ENCODE results near the gene ATP1B1. TPM values are rescaled to one million over a fixed set of nuclear protein-coding genes. Genes with fewer than 3 reads are reported as not detected.

ATP1B1 gene
- total and polyA plus RNA-seq, 10 donors = 3.1 to 101 (median 57.3) TPM

DNA sequence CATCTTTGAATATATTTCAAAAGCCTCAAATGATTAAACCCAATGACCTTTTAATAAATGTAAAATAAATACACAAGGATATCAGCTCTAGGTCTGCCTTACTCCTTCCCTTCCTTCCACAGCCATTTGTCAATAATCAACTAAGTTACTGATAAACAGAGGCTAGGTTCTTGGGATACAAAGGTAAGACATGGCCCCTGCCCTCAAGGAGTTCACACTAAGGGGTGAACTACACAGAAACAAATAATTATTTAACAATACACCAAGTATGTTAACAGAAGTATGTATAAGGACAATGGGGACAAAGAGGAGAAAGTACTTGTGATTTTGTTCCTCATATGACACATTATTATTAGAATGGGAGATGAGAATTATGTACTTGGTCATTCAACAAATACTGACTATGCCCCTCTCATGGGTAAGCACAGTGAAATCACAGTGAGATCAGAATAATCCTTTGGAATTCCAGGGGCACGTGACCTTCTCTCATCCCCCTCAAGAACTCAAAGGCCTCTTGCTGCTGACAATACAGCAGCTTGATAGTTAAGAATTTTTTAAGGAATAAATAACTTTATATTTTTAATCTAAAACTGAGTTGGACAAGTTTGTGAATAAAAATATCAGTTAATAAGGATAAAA is 40.2 kb downstream of the ATP1B1 start:
- TF ChIP-seq POLR2AphosphoS5 (IDR thresholded peaks at IDR 0.05) (no peak), POLR2A (IDR thresholded peaks at IDR 0.05) (no peak)
- TF ChIP-seq, protein P1, sequence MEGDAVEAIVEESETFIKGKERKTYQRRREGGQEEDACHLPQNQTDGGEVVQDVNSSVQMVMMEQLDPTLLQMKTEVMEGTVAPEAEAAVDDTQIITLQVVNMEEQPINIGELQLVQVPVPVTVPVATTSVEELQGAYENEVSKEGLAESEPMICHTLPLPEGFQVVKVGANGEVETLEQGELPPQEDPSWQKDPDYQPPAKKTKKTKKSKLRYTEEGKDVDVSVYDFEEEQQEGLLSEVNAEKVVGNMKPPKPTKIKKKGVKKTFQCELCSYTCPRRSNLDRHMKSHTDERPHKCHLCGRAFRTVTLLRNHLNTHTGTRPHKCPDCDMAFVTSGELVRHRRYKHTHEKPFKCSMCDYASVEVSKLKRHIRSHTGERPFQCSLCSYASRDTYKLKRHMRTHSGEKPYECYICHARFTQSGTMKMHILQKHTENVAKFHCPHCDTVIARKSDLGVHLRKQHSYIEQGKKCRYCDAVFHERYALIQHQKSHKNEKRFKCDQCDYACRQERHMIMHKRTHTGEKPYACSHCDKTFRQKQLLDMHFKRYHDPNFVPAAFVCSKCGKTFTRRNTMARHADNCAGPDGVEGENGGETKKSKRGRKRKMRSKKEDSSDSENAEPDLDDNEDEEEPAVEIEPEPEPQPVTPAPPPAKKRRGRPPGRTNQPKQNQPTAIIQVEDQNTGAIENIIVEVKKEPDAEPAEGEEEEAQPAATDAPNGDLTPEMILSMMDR (IDR thresholded peaks at IDR 0.05 in 8 of 11, conservative IDR thresholded peaks at IDR 0.05 in 3 of 11) = no peak
- H3K4me1 ChIP-seq = no peaks in the 10 kb centered on the region
- no peaks in the 10 kb centered on the region for H3K9me3 ChIP-seq
- DNase-seq = no peak
- H3K27me3 ChIP-seq (replicated peaks in 1 of 7) = no peaks in the 10 kb centered on the region
- intact Hi-C loops (cut with DNase I; ENCODE audit: low total_unique reads) = no loop called here
- WGBS, 5 donors = 92 to 97% (median 94%) methylated on average over 1 of the region's 1 CpG
- no peak overlapping the region for H3K4me3 ChIP-seq
- no peak overlapping the region for H3K27ac ChIP-seq
- H3K36me3 ChIP-seq = no peaks in the 10 kb centered on the region

DNA sequence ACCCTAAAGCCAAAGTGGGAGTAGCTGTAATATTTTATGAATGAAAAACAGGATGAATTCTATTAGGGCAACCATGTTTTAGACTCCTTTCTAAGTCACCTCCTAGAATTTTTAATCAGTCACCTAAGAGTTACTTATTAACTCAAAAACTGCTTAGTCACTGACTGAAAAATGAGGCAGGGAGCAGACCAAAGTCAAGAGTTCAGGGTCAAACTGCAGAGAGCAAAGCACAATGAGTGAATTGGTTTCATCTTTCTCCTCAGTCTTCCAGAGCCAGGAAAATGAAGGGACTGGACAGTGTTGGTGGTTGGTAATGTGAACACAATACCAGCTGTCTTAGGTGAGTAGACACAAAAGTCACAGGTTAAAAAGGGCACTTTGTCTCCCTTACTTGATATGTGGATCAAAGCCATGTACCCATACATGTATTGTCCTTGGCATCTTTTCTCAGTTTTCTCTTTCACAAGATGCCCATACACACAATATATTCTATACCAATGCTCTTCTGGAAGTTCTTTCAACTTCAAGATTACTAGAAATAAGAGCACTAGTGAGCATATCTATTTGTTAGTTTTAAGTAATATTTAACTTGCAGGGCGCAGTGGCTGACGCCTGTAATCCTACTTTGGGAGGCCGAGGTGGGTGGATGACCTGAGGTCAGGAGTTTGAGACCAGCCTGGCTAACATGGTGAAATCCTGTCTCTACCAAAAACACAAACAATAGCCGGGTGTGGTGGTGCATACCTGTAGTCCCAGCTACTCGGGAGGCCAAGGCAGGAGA is 42.2 kb downstream of the ATP1B1 start:
- intact Hi-C loops (cut with DNase I; ENCODE audit: low total_unique reads) = no loop called here
- H3K27me3 ChIP-seq (replicated peaks in 1 of 7) = no peaks in the 10 kb centered on the region
- WGBS, 5 donors = 78 to 97% (median 87%) methylated on average over 5 of the region's 5 CpGs
- H3K4me3 ChIP-seq = no peak overlapping the region
- no peaks in the 10 kb centered on the region for H3K36me3 ChIP-seq
- no peaks in the 10 kb centered on the region for H3K9me3 ChIP-seq
- no peak overlapping the region for H3K27ac ChIP-seq
- H3K4me1 ChIP-seq = no peaks in the 10 kb centered on the region
- DNase-seq = no peak
- TF ChIP-seq POLR2A (IDR thresholded peaks at IDR 0.05) (no peak), POLR2AphosphoS5 (IDR thresholded peaks at IDR 0.05) (no peak)
- TF ChIP-seq, protein P1 (IDR thresholded peaks at IDR 0.05 in 8 of 11, conservative IDR thresholded peaks at IDR 0.05 in 3 of 11) = no peak

DNA sequence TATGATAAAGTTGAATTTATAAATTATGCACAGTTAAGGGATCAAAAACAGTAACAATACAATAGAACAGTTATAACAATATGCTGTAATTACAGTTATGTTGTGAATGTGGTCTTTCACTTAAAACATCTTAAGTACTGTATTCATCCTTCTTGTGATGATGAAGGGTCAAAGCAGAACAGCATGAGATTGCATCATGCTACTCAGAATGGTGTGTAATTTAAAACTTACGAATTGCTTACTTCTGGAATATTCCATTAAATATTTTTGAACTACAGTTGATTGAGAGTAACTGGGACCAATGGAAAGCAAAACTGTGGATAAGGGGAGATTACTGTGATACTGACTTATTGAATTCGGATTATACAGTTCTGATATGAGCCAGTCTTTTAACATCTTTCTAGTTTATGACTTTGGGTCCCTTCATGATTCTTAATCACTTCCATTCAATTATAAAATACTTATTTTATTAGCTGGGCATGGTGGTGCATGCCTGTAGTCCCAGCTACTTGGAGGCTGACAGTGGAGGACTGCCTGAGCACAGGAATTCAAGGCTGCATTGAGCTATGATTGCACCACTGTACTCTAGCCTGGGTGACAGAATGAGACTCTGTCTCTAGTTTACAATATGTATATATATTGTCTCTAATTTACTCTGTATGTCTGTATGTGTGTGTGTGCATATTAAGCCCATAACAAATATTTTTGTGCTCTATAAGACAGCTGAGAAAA is 43.2 kb downstream of the ATP1B1 start:
- no peak for TF ChIP-seq POLR2A (IDR thresholded peaks at IDR 0.05)
- no peak overlapping the region for H3K27ac ChIP-seq
- 87 to 99% (median 91%) methylated on average over 2 of the region's 2 CpGs for WGBS, 5 donors
- intact Hi-C loops (cut with DNase I; ENCODE audit: low total_unique reads) = no loop called here
- no peaks in the 10 kb centered on the region for H3K36me3 ChIP-seq
- no peaks in the 10 kb centered on the region for H3K27me3 ChIP-seq (replicated peaks in 1 of 7)
- no peaks in the 10 kb centered on the region for H3K4me1 ChIP-seq
- H3K4me3 ChIP-seq = no peak overlapping the region
- H3K9me3 ChIP-seq = no peaks in the 10 kb centered on the region
- no peak for DNase-seq

DNA sequence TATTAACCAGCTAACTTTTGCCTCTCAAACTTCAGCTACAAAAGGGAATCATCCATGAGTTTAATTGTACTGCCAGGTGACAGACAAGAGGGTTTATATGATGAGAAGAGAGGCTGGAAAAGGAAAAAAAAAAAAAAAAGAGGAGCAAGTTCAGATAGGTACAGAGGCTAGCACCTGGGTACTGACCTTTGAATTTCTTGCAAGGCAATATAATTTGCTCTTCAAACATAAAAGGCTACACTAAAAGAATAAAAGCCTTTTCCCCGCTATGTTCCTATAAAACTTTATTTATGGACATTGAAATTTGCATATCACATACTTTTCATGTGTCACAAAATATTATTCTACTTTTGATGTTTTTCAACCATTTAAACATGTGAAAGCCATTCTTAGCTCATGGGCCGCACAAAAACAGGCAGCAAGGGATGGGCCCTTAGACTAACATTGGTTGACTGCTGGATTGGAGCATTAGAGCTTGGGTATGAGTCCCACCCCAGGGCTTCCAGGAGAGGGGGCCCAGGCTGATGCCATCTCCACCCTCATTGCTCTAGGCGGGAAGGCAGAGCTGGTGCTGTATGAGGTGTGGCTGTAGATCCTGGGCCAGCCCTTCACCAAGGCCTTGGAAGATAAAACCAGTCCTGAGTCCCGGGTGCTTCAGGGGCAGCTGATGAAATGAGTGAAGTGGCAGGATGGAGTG is 44.3 kb downstream of the ATP1B1 start:
- Histone ChIP-seq H3K27ac (no peak overlapping the region), H3K4me1 (no peaks in the 10 kb centered on the region), H3K27me3 (replicated peaks in 1 of 7) (no peaks in the 10 kb centered on the region), H3K4me3 (no peak overlapping the region), H3K9me3 (no peaks in the 10 kb centered on the region), H3K36me3 (no peaks in the 10 kb centered on the region)
- TF ChIP-seq POLR2AphosphoS5 (IDR thresholded peaks at IDR 0.05) (no peak), POLR2A (IDR thresholded peaks at IDR 0.05) (no peak)
- TF ChIP-seq, protein P1 (IDR thresholded peaks at IDR 0.05 in 8 of 11, conservative IDR thresholded peaks at IDR 0.05 in 3 of 11) = no peak
- no peak for DNase-seq
- intact Hi-C loops (cut with DNase I; ENCODE audit: low total_unique reads) = no loop called here
- 42 to 92% (median 84%) methylated on average over 4 of the region's 4 CpGs for WGBS, 5 donors

Data from spleen (tissue), 11 donors.